NCI-H2227 (cell line): Measurements from ENCODE around the gene AMPD3.

Experiments used
- DNase-seq: peaks from one replicate; lab custom pipeline; 2025; ENCODE audit not compliant: unreplicated experiment; lab: John Stamatoyannopoulos, UW

AMPD3 gene

GRCh38 chr11:10487002-10487647 lies 32.1 kb downstream of the AMPD3 start:
- DNase-seq = no peak

GRCh38 chr11:10488121-10488933 lies 33.3 kb downstream of the AMPD3 start:
- no peak for DNase-seq

- DNase-seq = no peak
Observed at GRCh38 chr11:10488934-10489691, 34.0 kb downstream of the AMPD3 start.

GRCh38 chr11:10490032-10490397 lies 35.0 kb downstream of the AMPD3 start:
- no peak for DNase-seq

GRCh38 chr11:10490398-10491241 lies 35.6 kb downstream of the AMPD3 start:
- no peak for DNase-seq

GRCh38 chr11:10492084-10492483 lies 37.0 kb downstream of the AMPD3 start:
- DNase-seq = no peak

- DNase-seq = no peak
Observed at GRCh38 chr11:10493041-10493663, 38.1 kb downstream of the AMPD3 start.

GRCh38 chr11:10494636-10495463 lies 39.8 kb downstream of the AMPD3 start:
- DNase-seq = no peak

- no peak for DNase-seq
Observed at GRCh38 chr11:10495464-10495786, 40.4 kb downstream of the AMPD3 start.

GRCh38 chr11:10496296-10496936 lies 41.4 kb downstream of the AMPD3 start:
- DNase-seq = no peak

- DNase-seq = no peak
Observed at GRCh38 chr11:10497371-10498021, 42.4 kb downstream of the AMPD3 start.

- DNase-seq = no peak
Observed at GRCh38 chr11:10498022-10498400, 42.9 kb downstream of the AMPD3 start.

GRCh38 chr11:10498426-10499250 lies 43.6 kb downstream of the AMPD3 start:
- DNase-seq = no peak

- DNase-seq = no peak
Observed at GRCh38 chr11:10499452-10499851, 44.4 kb downstream of the AMPD3 start.

- DNase-seq = no peak
Observed at GRCh38 chr11:10499874-10500601, 45.0 kb downstream of the AMPD3 start.

- no peak for DNase-seq
Observed at GRCh38 chr11:10500757-10501684, 46.0 kb downstream of the AMPD3 start.
